Right cardiac atrium (tissue), 5 donors: ENCODE results near the gene CBARP. TPM values are rescaled to one million over a fixed set of nuclear protein-coding genes. Genes with fewer than 3 reads are reported as not detected.

Experiments
- ATAC-seq, 2 donors: fragments of 200-7000 bp; cut with Tn5 transposase; one replicate each; pipeline versions ENCODE4 v1.8.0 to v1.9.1; 2020; ENCODE audit warnings: moderate library complexity in 2 of 2, mild to moderate bottlenecking in 1 of 2
- DNase-seq, 3 donors: peaks; one replicate each; pipeline ENCODE4 v3.0.0-alpha.2; 2020
- H3K27ac ChIP-seq: one replicate; pipeline ENCODE4 v1.5.1; 2013; ENCODE audit warnings: mild to moderate bottlenecking, low read length, control low read depth, moderate library complexity
- H3K27me3 ChIP-seq: one replicate; pipeline ENCODE4 v1.6.1; 2013; ENCODE audit not compliant: control insufficient read depth, insufficient read depth
- H3K4me1 ChIP-seq: one replicate; pipeline ENCODE4 v1.6.1; 2013; ENCODE audit warnings: low read length; ENCODE audit not compliant: control insufficient read depth, insufficient read depth
- H3K4me3 ChIP-seq: one replicate; pipeline ENCODE4 v1.5.1; 2013; ENCODE audit warnings: low read length, control low read depth
- H3K9me3 ChIP-seq: one replicate; pipeline ENCODE4 v1.6.1; 2013; ENCODE audit warnings: low read length; ENCODE audit not compliant: control insufficient read depth
- WGBS: extraction: QIAGEN DNeasy Blood & Tissue Kit; methylation state at CpG from one replicate; pipeline ENCODE4 v1.1.7; 2013; 5-methylcytosine and 5-hydroxymethylcytosine counted together
- intact Hi-C, 4 donors: fragments of 100-400 bp; cut with DNase I; formaldehyde crosslinking; loops; one replicate each; pipeline versions ENCODE4 v1.11.0 to v1.14.0; 2022 to 2023
- polyA plus RNA-seq: library from polyadenylated mRNA; stranded (reverse); fragments of 200-250 nt; gene quantifications from one replicate; pipeline ENCODE4 v1.2.3, GENCODE V29; 2013
- total RNA-seq, 4 donors: library from RNA; stranded (reverse); fragmentation: NEBNext Ultra II Directional; extraction: Animal tissue kit (Norgen Biotek cat#: 25700); gene quantifications; one replicate each; pipeline ENCODE4 v1.2.1, GENCODE V29; 2021
- donor health status: healthy with polysubstance abuse.
- donor health status: DM: no; HTN: yes; CAD: no.
- donor health status: DM: no; HTN: no; CAD: no.
- donor health status: DM: no; HTN: yes; CAD: no; lungs with severe emphysema.
- donor health status: DM: yes; HTN: yes; CAD: no.

CBARP gene
- total and polyA plus RNA-seq, 5 donors: 0.89 to 2.2 (median 1.2) TPM

- ATAC-seq (no peak), DNase-seq (peak; percentile 32 to 76 (median 71))
- Histone ChIP-seq H3K9me3 (no peaks in the 10 kb centered on the region), H3K27ac (peak overlapping the region; percentile 84), H3K4me3 (peak overlapping the region; percentile 64), H3K27me3 (no peaks in the 10 kb centered on the region), H3K4me1 (peaks cover 10% of the 10 kb centered on the region)
- 21% methylated on average over 14 of the region's 14 CpGs for WGBS
- intact Hi-C loops: no loop called here
Observed at GRCh38 chr19:1261538-1261797, 23.7 kb upstream of the CBARP start.

GRCh38 chr19:1260749-1261537 is 23.1 kb upstream of the CBARP start:
- WGBS: under 1% methylated on average over 83 of the region's 83 CpGs
- DNase-seq (peak; percentile 97 to 99 (median 98)), ATAC-seq (peak; percentile 80 to 84)
- Histone ChIP-seq H3K9me3 (no peaks in the 10 kb centered on the region), H3K4me1 (peaks cover 8% of the 10 kb centered on the region), H3K27ac (peak overlapping the region; percentile 89), H3K27me3 (no peaks in the 10 kb centered on the region), H3K4me3 (peak overlapping the region; percentile 64)
- intact Hi-C loops: no loop called here

- Histone ChIP-seq H3K9me3 (no peaks in the 10 kb centered on the region), H3K4me3 (no peak overlapping the region), H3K27ac (peak overlapping the region; percentile 89), H3K27me3 (no peaks in the 10 kb centered on the region), H3K4me1 (peaks cover 10% of the 10 kb centered on the region)
- peak; percentile 0 to 10 for ATAC-seq
- DNase-seq: no peak
- intact Hi-C loops: no loop called here
- WGBS: 18% methylated on average over 33 of the region's 33 CpGs
Observed at GRCh38 chr19:1259876-1260748, 22.3 kb upstream of the CBARP start.

GRCh38 chr19:1259206-1259875 is 21.5 kb upstream of the CBARP start:
- intact Hi-C loops: no loop called here
- WGBS: 17% methylated on average over 17 of the region's 17 CpGs

GRCh38 chr19:1258707-1259205 is 21.0 kb upstream of the CBARP start:
- ATAC-seq: no peak
- H3K9me3 ChIP-seq: no peaks in the 10 kb centered on the region
- peaks cover 18% of the 10 kb centered on the region for H3K4me1 ChIP-seq
- 33% methylated on average over 15 of the region's 15 CpGs for WGBS
- H3K27ac ChIP-seq: peak overlapping the region; percentile 89
- intact Hi-C loops: no loop called here
- H3K27me3 ChIP-seq: no peaks in the 10 kb centered on the region
- no peak overlapping the region for H3K4me3 ChIP-seq
- DNase-seq: peak in 1 of 3 donors; percentile 67

More at GRCh38 chr19:1259206-1259875, 21.5 kb upstream of the CBARP start:
- no peak overlapping the region for H3K4me3 ChIP-seq
- ATAC-seq (peak; percentile 50 to 51), DNase-seq (peak; percentile 88 to 94 (median 92))
- H3K27me3 ChIP-seq: no peaks in the 10 kb centered on the region
- H3K4me1 ChIP-seq: peaks cover 13% of the 10 kb centered on the region
- no peaks in the 10 kb centered on the region for H3K9me3 ChIP-seq
- H3K27ac ChIP-seq: peak overlapping the region; percentile 89

- H3K27me3 ChIP-seq: no peaks in the 10 kb centered on the region
- DNase-seq: no peak
- no peak for ATAC-seq
- H3K4me3 ChIP-seq: no peak overlapping the region
- no peaks in the 10 kb centered on the region for H3K9me3 ChIP-seq
- H3K4me1 ChIP-seq: peaks cover 20% of the 10 kb centered on the region
- 66% methylated on average over 8 of the region's 8 CpGs for WGBS
- intact Hi-C loops: no loop called here
- H3K27ac ChIP-seq: peak overlapping the region; percentile 27
Observed at GRCh38 chr19:1258163-1258492, 20.3 kb upstream of the CBARP start.

- intact Hi-C loops: no loop called here
- Histone ChIP-seq H3K27ac (peak overlapping the region; percentile 27), H3K4me3 (no peak overlapping the region), H3K9me3 (no peaks in the 10 kb centered on the region), H3K4me1 (peaks cover 20% of the 10 kb centered on the region), H3K27me3 (no peaks in the 10 kb centered on the region)
- WGBS: 57% methylated on average over 23 of the region's 23 CpGs
- ATAC-seq: no peak
- DNase-seq: no peak
Observed at GRCh38 chr19:1257475-1258162, 19.8 kb upstream of the CBARP start.

GRCh38 chr19:1256646-1257474 is 19.1 kb upstream of the CBARP start:
- H3K27ac ChIP-seq: no peak overlapping the region
- 79% methylated on average over 46 of the region's 46 CpGs for WGBS
- DNase-seq: no peak

GRCh38 chr19:1255186-1256161 is 17.7 kb upstream of the CBARP start:
- H3K4me3 ChIP-seq: no peak overlapping the region
- no peak for ATAC-seq
- no peaks in the 10 kb centered on the region for H3K9me3 ChIP-seq
- peak overlapping the region; percentile 98 for H3K27ac ChIP-seq
- WGBS: 85% methylated on average over 52 of the region's 52 CpGs
- intact Hi-C loops: no loop called here
- peaks cover 13% of the 10 kb centered on the region for H3K4me1 ChIP-seq
- H3K27me3 ChIP-seq: no peaks in the 10 kb centered on the region
- DNase-seq: no peak

More at GRCh38 chr19:1256646-1257474, 19.1 kb upstream of the CBARP start:
- Histone ChIP-seq H3K4me1 (peaks cover 16% of the 10 kb centered on the region), H3K27me3 (no peaks in the 10 kb centered on the region), H3K4me3 (no peak overlapping the region), H3K9me3 (no peaks in the 10 kb centered on the region)
- intact Hi-C loops: no loop called here
- ATAC-seq: no peak
